GM12864 (cell line): Measurements from ENCODE around the gene MBD3L4.

Experiments used
- DNase-seq: peaks from one replicate; pipeline ENCODE4 v3.0.0-alpha.2; 2011; ENCODE audit warnings: low read depth
- H3K4me3 ChIP-seq: 2 replicates; pipeline ENCODE4 v1.5.1; 2011; ENCODE audit warnings: mild to moderate bottlenecking, low read depth, low read length, control low read depth
- TF ChIP-seq, protein P1 (sequence below): IDR thresholded peaks from 2 replicates; pipeline ENCODE4 v1.5.1; 2011; ENCODE audit warnings: low read depth, mild to moderate bottlenecking, moderate library complexity, low read length, control low read depth, inconsistent platforms; ENCODE audit errors: missing control alignments

MBD3L4 gene

DNA sequence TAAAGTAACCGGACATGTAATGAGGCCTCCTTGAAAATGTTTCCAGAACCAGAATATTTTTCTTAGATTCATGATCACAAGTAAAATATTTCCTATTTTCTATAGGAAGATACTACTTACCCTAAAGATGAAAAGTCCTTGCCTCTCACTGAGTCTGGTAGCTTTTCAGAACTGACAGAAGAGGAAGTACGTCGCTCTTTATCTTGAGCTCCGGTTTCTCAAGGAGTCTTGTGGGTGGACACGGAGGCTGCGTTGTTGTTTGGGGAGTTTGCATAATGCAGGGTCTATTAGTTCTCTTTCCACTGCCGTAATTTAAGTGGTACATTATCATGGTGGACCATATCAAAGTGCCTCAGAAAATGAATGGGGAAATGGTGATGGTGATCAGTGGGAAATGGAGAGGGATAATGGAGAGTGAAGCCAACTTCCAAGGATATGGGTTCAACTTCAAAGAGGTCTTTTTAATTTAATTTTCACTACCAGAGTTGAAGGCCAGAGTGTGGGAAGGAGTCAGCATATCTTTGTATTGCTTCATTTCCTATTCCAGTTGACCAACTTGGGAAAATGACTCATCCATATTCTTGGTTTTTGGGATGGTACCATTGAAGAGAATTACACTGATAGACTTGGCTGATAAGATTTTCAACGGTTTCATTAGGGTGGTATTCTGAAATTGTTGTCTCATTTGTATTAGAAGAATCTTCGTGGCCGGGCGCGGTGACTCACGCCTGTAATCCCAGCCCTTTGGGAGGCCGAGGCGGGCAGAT lies 42.1 kb downstream of the MBD3L4 start:
- TF ChIP-seq, protein P1, sequence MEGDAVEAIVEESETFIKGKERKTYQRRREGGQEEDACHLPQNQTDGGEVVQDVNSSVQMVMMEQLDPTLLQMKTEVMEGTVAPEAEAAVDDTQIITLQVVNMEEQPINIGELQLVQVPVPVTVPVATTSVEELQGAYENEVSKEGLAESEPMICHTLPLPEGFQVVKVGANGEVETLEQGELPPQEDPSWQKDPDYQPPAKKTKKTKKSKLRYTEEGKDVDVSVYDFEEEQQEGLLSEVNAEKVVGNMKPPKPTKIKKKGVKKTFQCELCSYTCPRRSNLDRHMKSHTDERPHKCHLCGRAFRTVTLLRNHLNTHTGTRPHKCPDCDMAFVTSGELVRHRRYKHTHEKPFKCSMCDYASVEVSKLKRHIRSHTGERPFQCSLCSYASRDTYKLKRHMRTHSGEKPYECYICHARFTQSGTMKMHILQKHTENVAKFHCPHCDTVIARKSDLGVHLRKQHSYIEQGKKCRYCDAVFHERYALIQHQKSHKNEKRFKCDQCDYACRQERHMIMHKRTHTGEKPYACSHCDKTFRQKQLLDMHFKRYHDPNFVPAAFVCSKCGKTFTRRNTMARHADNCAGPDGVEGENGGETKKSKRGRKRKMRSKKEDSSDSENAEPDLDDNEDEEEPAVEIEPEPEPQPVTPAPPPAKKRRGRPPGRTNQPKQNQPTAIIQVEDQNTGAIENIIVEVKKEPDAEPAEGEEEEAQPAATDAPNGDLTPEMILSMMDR: no peak
- no peak overlapping the region for H3K4me3 ChIP-seq
- DNase-seq: no peak

DNA sequence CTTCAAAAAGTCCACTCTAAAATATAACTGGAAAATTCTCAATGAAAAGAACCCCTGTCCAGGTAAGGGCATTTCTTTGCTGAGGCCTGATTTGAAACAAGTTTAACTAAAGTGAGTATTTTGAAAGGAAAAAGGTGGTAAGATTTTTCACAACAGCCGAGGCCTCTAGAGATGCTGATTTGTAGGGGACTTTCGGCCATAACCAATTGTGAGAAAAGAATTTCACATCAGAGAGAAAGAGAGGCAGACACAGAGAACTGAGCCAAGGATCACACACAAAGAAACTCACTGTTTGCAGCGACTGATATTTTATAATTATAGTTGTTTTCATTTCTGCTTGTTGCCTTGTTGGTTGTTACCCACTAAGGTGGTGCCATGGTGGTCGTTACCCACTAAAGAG lies 43.2 kb downstream of the MBD3L4 start:
- no peak overlapping the region for H3K4me3 ChIP-seq
- TF ChIP-seq, protein P1: no peak
- no peak for DNase-seq

DNA sequence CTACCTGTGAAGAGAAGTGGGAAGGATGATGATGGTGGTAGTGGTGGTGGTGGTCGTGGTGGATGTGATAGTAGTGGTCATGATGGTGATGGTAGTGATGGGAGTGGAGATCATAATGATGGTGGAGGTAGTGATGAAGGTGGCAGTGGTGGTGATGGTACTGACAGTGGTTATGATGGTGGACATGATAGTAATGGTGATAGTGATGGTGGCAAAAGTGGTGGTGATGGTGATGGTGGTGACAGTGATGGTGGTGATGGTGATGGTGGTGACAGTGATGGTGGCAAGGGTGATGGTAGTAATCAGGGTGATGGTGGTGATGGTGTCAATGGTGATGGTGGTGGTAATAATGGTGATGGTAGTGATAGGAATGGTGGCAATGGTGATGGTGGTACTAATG lies 44.9 kb downstream of the MBD3L4 start:
- no peak for DNase-seq
- TF ChIP-seq, protein P1: no peak
- H3K4me3 ChIP-seq: no peak overlapping the region

DNA sequence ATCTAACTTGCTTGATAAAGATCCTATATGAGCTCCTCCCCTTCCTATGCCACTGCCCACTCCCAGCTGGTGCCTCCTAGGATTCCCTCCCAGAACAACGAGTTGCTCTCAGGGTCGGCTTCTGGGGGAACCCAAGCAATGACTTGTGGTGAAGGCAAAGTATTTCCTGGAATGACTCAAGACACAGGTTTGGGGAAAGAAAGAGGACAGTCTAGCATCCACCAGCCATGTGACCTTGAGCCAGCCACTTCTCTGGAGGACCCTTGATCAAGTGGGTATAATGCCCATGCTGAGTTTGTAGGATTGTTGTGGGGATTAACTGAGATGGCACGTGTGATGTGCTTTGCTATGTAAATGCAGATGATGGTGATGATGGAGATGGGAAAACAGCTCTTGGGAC lies 51.7 kb downstream of the MBD3L4 start:
- H3K4me3 ChIP-seq: no peak overlapping the region
- no peak for DNase-seq
- TF ChIP-seq, protein P1: no peak

DNA sequence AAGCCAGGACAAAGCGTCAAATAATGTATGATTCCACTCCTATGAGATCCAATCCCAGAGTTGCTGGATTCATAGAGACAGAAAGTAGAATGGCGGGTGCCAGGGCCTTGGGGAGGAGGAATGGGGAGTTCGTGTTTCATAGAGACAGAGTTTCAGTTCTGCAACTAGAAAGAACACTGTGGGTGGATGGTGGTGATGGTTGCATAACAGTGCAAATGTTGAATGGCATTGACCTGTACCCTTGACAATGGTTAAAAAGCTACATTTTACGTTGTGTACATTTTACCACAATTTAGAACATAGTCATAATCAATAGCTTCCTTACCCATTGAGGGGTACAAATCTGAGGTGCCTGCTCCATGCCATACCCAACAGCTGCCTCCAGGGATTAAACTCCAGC lies 52.1 kb downstream of the MBD3L4 start:
- DNase-seq: no peak
- H3K4me3 ChIP-seq: no peak overlapping the region
- TF ChIP-seq, protein P1: no peak
